Right ventricle myocardium inferior (tissue), 1 donor: ENCODE measurements around the gene VSX2. TPM values are rescaled to one million over a fixed set of nuclear protein-coding genes. Genes with fewer than 3 reads are reported as not detected.
"Not testable (repeated sequence)": the region's sequence is repeated elsewhere in the genome, so short reads cannot be mapped to it uniquely, and the experiment has no call there.

Experiments
- ATAC-seq: fragments of 200-7000 bp; cut with Tn5 transposase; one replicate; pipeline ENCODE4 v1.9.1; 2020; ENCODE audit warnings: mild to moderate bottlenecking, moderate library complexity
- DNase-seq: peaks from one replicate; pipeline ENCODE4 v3.0.0; 2021; ENCODE audit errors: missing footprints
- intact Hi-C: fragments of 100-400 bp; cut with DNase I; formaldehyde crosslinking; loops from one replicate; pipeline ENCODE4 v1.11.0; 2022
- total RNA-seq: library from RNA; stranded (reverse); fragmentation: NEBNext Ultra II Directional; extraction: Animal tissue kit (Norgen Biotek cat#: 25700); gene quantifications from one replicate; pipeline ENCODE4 v1.2.1, GENCODE V29; 2021
- donor health status: DM: no; HTN: yes; CAD: no; lungs with severe emphysema.

VSX2 gene
- total RNA-seq, 1 donor from 2014 or later, result not detected

GRCh38 chr14:74249433-74250375 is 10.5 kb downstream of the VSX2 start:
- DNase-seq (no peak), ATAC-seq (no peak)
- intact Hi-C loops, result loop anchor here (5.0 kb wide), 1 partner anchor 32 kb away; no protein-coding TSS in a partner anchor

- DNase-seq (no peak), ATAC-seq (no peak)
- intact Hi-C loops, result no loop called here
Measured at GRCh38 chr14:74255281-74255680, 16.0 kb downstream of the VSX2 start.

- ATAC-seq (peak; percentile 86), DNase-seq (peak; percentile 80)
- intact Hi-C loops, result loop anchor here (2.0 kb wide), 1 partner anchor 143 kb away; no protein-coding TSS in a partner anchor
Measured at GRCh38 chr14:74257078-74257940, 18.1 kb downstream of the VSX2 start.

GRCh38 chr14:74257941-74258763 is 18.9 kb downstream of the VSX2 start:
- DNase-seq (no peak), ATAC-seq (no peak)
- intact Hi-C loops, result loop anchor here (2.0 kb wide), 1 partner anchor 143 kb away; no protein-coding TSS in a partner anchor

GRCh38 chr14:74258764-74259035 is 19.5 kb downstream of the VSX2 start:
- ATAC-seq, result no peak
- intact Hi-C loops, result no loop called here
- no peak for DNase-seq

GRCh38 chr14:74259513-74259912 is 20.3 kb downstream of the VSX2 start:
- intact Hi-C loops, result no loop called here
- no peak for DNase-seq
- no peak for ATAC-seq

GRCh38 chr14:74260525-74261233 is 21.4 kb downstream of the VSX2 start:
- intact Hi-C loops, result loop anchor here (5.0 kb wide), 1 partner anchor 37 kb away; no protein-coding TSS in a partner anchor
- DNase-seq (no peak), ATAC-seq (no peak)

GRCh38 chr14:74261288-74261687 is 22.0 kb downstream of the VSX2 start:
- ATAC-seq (no peak), DNase-seq (no peak)
- intact Hi-C loops, result loop anchor here (5.0 kb wide), 1 partner anchor 36 kb away; no protein-coding TSS in a partner anchor

GRCh38 chr14:74262076-74262475 is 22.8 kb downstream of the VSX2 start:
- intact Hi-C loops, result loop anchor here (5.0 kb wide), 1 partner anchor 35 kb away; no protein-coding TSS in a partner anchor
- DNase-seq (no peak), ATAC-seq (no peak)

GRCh38 chr14:74263181-74263580 is 23.9 kb downstream of the VSX2 start:
- DNase-seq, result no peak
- intact Hi-C loops, result loop anchor here (5.0 kb wide), 1 partner anchor 34 kb away; no protein-coding TSS in a partner anchor
- ATAC-seq, result no peak

GRCh38 chr14:74263921-74264320 is 24.7 kb downstream of the VSX2 start:
- DNase-seq, result no peak
- ATAC-seq, result no peak
- intact Hi-C loops, result loop anchor here (5.0 kb wide), 1 partner anchor 33 kb away; no protein-coding TSS in a partner anchor

GRCh38 chr14:74265301-74265965 is 26.2 kb downstream of the VSX2 start:
- ATAC-seq (no peak), DNase-seq (no peak)
- intact Hi-C loops, result no loop called here

GRCh38 chr14:74267588-74267987 is 28.3 kb downstream of the VSX2 start:
- ATAC-seq (no peak), DNase-seq (no peak)
- intact Hi-C loops, result no loop called here

GRCh38 chr14:74270382-74271177 is 31.3 kb downstream of the VSX2 start:
- DNase-seq, ATAC-seq, intact Hi-C loops: not testable (repeated sequence)

GRCh38 chr14:74271365-74271764 is 32.1 kb downstream of the VSX2 start:
- intact Hi-C loops, result no loop called here
- no peak for DNase-seq
- no peak for ATAC-seq

- no peak for DNase-seq
- ATAC-seq, result peak; percentile 84
- intact Hi-C loops, result no loop called here
Measured at GRCh38 chr14:74275241-74275841, 36.1 kb downstream of the VSX2 start.
